ENCODE data around the gene TBRG1.

GRCh38 chr11:124629961-124630360 lies 7.3 kb downstream of the TBRG1 start:
- TF ChIP-seq CTCF (IDR thresholded peaks at IDR 0.05; ENCODE audit: low read depth, low read length) (no peak), EZH2phosphoT487 (IDR thresholded peaks at IDR 0.05; ENCODE audit: low read depth) (no peak)
